NT2/D1 (cell line): Measurements from ENCODE around the gene ASF1A.

Source experiments
- DNase-seq: peaks from one replicate; pipeline ENCODE4 v3.0.0-alpha.2; 2011; ENCODE audit warnings: low read depth, low spot score
- H3K27me3 ChIP-seq: 2 replicates; pipeline ENCODE4 v1.6.0; 2011; ENCODE audit warnings: mild to moderate bottlenecking; ENCODE audit not compliant: insufficient read length, insufficient read depth
- H3K36me3 ChIP-seq: 2 replicates; pipeline ENCODE4 v1.6.1; 2011; ENCODE audit warnings: mild to moderate bottlenecking, low read length, mixed read lengths; ENCODE audit not compliant: insufficient read depth, insufficient read length
- H3K4me1 ChIP-seq: 2 replicates; pipeline ENCODE4 v1.5.1; 2011; ENCODE audit not compliant: insufficient read depth, insufficient read length
- H3K4me3 ChIP-seq: 2 replicates; pipeline ENCODE4 v1.5.1; 2011; ENCODE audit warnings: low read depth; ENCODE audit not compliant: insufficient read length
- H3K9ac ChIP-seq: 2 replicates; pipeline ENCODE4 v1.6.0; 2011; ENCODE audit warnings: low read depth; ENCODE audit not compliant: insufficient read length
- H3K9me3 ChIP-seq: 2 replicates; pipeline ENCODE4 v1.5.1; 2011; ENCODE audit warnings: mild to moderate bottlenecking, low read length; ENCODE audit not compliant: insufficient read depth
- SUZ12 ChIP-seq: IDR thresholded peaks from 2 replicates; pipeline ENCODE4 v1.6.1; 2011; ENCODE audit not compliant: insufficient read length, insufficient read depth; ENCODE audit errors: extremely low read depth
- YY1 ChIP-seq: IDR thresholded peaks from 2 replicates; pipeline ENCODE4 v1.6.1; 2011; ENCODE audit not compliant: insufficient read length, insufficient read depth
- ZNF274 ChIP-seq: IDR thresholded peaks from 2 replicates; pipeline ENCODE4 v1.6.1; 2011; ENCODE audit warnings: mild to moderate bottlenecking, low read depth, low read length

Gene ASF1A

DNA sequence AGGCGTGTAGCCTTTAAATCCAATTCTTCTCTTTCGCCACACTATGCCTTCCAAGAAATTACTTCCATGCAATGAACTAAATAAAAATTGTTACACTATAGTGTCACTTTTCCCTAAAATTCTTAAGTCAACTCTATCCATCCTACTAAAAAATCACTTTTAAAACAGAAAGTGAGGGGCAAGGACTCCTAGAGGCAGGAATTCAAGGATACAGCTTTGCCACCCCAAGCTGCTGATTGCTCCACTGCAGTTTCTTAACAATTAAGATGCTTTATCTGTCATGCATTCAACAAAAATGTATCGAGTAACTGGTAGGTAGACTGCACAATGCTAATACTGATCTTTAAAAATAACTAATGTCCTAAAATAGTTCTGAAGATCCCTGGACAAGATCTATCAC, 36.7 kb downstream of the ASF1A start:
- H3K9ac ChIP-seq: no peak overlapping the region
- no peaks in the 10 kb centered on the region for H3K4me1 ChIP-seq
- no peak overlapping the region for H3K4me3 ChIP-seq
- H3K9me3 ChIP-seq: no peaks in the 10 kb centered on the region
- no peak for DNase-seq
- peaks cover 23% of the 10 kb centered on the region for H3K36me3 ChIP-seq
- H3K27me3 ChIP-seq: no peaks in the 10 kb centered on the region
- TF ChIP-seq ZNF274 (no peak), YY1 (no peak), SUZ12 (no peak)

- Histone ChIP-seq H3K4me3 (no peak overlapping the region), H3K36me3 (peaks cover 22% of the 10 kb centered on the region), H3K27me3 (no peaks in the 10 kb centered on the region), H3K9ac (no peak overlapping the region), H3K9me3 (no peaks in the 10 kb centered on the region), H3K4me1 (no peaks in the 10 kb centered on the region)
- TF ChIP-seq SUZ12 (no peak), YY1 (no peak), ZNF274 (no peak)
- no peak for DNase-seq
Observed at GRCh38 chr6:118931436-118931835, 37.5 kb downstream of the ASF1A start.

DNA sequence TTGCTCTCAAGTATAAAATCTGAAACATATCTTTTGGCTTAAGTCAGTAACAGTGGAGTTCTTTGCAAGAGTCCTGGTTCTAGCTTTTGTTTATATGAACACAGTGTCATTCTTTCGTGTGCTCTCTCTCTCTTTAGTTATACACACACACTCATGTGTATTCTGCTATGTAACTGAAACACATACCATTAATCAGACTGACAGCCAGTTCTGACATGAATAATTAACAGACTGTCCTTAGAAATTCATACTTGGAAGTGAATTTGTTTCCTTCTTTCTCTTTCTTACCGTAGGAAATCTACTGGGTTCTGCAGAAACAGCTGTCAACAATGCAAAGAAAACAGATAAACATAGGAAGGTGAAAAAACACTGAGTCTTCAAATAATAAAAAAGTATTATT, 38.5 kb downstream of the ASF1A start:
- TF ChIP-seq YY1: no peak
- TF ChIP-seq SUZ12: no peak
- TF ChIP-seq ZNF274: no peak
- Histone ChIP-seq H3K27me3 (no peaks in the 10 kb centered on the region), H3K36me3 (peaks cover 21% of the 10 kb centered on the region), H3K9me3 (no peaks in the 10 kb centered on the region; the same call in 1 of the 2 replicates), H3K4me1 (no peaks in the 10 kb centered on the region), H3K9ac (no peak overlapping the region), H3K4me3 (no peak overlapping the region)
- DNase-seq: no peak

DNA sequence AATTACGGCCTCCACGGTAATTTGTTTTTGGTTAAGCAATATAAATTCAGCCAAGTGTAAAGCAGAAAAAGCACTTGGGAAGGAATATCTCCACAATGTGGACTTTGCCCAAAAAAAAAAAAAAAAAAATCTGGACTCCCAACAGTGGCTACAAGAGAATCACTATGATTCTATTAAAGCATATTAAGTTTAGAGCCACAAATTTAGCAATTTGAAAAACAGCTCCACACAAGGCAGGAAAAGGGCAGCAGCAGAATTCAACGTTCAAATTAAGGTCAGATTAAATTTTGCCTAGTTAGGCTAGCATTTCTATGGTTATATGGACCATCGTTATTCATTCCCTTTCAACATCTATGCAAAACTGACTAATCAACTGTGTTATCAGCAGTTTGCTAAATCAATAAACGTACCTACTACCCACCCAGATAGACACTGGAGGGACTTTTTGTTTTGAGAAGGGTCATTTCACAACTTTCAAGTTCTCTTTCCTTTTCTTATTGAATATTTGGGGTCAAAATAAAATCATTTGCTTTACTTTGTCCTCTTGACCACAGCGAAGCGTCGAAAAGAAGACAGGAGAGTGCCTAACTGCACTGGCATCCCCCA, 40.0 kb downstream of the ASF1A start:
- Histone ChIP-seq H3K36me3 (peaks cover 17% of the 10 kb centered on the region), H3K4me3 (peak overlapping the region; percentile 1), H3K9me3 (no peaks in the 10 kb centered on the region; the same call in 1 of the 2 replicates), H3K9ac (no peak overlapping the region), H3K4me1 (no peaks in the 10 kb centered on the region), H3K27me3 (no peaks in the 10 kb centered on the region)
- TF ChIP-seq ZNF274 (no peak), SUZ12 (no peak), YY1 (no peak)
- DNase-seq: no peak

DNA sequence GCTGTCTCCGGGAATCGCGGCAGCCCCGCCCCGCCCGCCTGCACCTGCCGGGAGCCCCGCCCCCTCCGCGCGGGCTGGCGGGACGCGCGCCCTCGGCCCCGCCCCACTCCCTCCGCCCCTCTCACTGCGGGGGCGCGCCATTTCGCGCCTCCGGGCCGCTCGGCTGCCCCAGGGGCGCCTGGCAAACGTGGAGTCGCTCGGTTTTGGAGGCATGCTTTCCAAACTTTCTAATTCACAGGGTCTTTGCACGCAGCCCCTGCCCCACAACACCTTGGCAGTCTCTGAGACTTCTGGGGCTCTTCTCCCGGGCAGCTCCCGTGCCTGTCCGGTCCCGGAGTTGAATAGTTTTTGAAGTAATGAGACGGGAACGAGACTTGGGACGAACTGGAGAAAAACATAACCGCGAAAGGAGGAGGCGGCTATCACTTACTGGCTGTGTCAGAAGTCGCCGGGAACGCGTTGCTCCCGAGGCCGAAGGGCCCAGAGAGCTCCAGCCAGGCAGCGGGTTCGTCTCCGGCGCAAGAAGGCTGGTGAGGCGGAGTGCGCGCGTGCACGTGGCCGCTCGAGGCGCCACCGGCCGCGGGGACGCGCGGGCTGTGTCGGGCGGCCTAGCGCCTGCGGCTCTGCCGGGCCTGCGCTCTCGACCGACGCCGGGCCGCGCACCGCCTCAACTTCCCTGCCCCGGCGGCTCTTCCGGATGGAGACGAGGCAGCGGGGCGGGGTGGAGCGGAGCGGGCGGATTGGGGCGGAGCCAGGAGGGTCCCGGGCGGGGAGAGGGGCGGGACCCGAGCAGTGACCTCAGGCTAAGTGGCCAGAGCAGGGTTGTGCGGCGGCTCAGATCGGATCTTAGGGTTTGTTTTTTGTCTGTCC, 40.7 kb downstream of the ASF1A start, which contains the start of gene MCM9:
TSS of gene MCM9 (minus strand) at position 699 of the 870 bp plus-strand sequence. CDS start 3,436 bp downstream, outside the sequence.
- Histone ChIP-seq H3K9me3 (no peaks in the 10 kb centered on the region; the same call in 1 of the 2 replicates), H3K27me3 (no peaks in the 10 kb centered on the region), H3K9ac (peak within 1 kb of the TSS; percentile 82), H3K4me1 (no peaks in the 10 kb centered on the region), H3K36me3 (peaks cover 12% of the 10 kb centered on the region), H3K4me3 (peak within 1 kb of the TSS; percentile 88)
- peak; percentile 78 for DNase-seq
- TF ChIP-seq SUZ12: no peak
- TF ChIP-seq ZNF274: no peak
- TF ChIP-seq YY1: no peak

GRCh38 chr6:118935331-118935668, 41.3 kb downstream of the ASF1A start:
- no peak for DNase-seq
- H3K36me3 ChIP-seq: peaks cover 12% of the 10 kb centered on the region
- no peak for TF ChIP-seq SUZ12
- TF ChIP-seq YY1: no peak
- no peak for TF ChIP-seq ZNF274
- no peaks in the 10 kb centered on the region for H3K4me1 ChIP-seq
- peak overlapping the region; percentile 27 for H3K4me3 ChIP-seq
- H3K27me3 ChIP-seq: no peaks in the 10 kb centered on the region
- peak overlapping the region; percentile 51 for H3K9ac ChIP-seq
- H3K9me3 ChIP-seq: no peaks in the 10 kb centered on the region; the same call in 1 of the 2 replicates

DNA sequence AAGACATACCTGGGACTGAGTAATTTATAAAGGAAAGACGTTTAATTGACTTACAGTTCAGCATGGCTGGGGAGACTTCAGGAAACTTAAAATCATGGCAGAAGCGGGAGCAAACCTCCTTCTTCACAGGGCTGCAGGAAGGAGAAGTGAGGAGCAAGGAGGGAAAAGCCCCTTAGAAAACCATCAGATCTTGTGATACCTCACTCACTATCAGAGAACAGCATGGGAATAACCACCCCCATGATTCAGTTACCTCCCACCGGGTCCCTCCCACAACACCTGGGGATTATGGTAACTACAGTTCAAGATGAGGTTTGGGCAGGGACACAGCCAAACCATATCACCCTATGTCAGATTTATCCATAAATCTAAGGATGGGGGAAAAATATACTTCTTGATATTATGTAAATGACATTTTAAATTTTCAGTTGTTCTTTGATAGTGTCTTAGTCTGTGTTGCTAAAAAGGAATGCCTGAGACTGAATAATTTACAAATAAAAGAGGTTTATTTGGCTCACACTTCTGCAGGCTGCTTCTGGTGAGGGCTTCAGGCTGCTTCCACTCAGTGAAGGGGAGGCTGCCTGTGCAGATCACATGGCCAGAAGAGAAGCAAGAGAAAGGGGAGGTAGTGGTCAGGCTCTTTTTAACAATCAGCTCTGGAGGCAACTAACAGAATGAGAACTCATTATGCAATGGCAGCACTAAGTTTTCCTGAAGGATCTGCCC, 42.2 kb downstream of the ASF1A start:
- no peak for DNase-seq
- Histone ChIP-seq H3K9ac (no peak overlapping the region), H3K4me1 (no peaks in the 10 kb centered on the region), H3K27me3 (no peaks in the 10 kb centered on the region), H3K9me3 (peaks cover 2% of the 10 kb centered on the region; the same call in 1 of the 2 replicates), H3K4me3 (no peak overlapping the region), H3K36me3 (peaks cover 12% of the 10 kb centered on the region)
- TF ChIP-seq SUZ12: no peak
- no peak for TF ChIP-seq YY1
- no peak for TF ChIP-seq ZNF274
